Central memory CD4-positive, alpha-beta T cell (primary cell): ENCODE data around the gene OR6F1.
"Not testable (repeated sequence)": the region's sequence is repeated elsewhere in the genome, so short reads cannot be mapped to it uniquely, and the experiment has no call there.

Experiments
- DNase-seq: peaks from one replicate; pipeline ENCODE4 v3.0.0; 2022
- total RNA-seq, 3 experiments: gene quantifications; one replicate each; lab custom pipeline; 2026; lab: John Stamatoyannopoulos, UW

The OR6F1 gene
- 0 reads per million in 3 experiments for total RNA-seq

DNA sequence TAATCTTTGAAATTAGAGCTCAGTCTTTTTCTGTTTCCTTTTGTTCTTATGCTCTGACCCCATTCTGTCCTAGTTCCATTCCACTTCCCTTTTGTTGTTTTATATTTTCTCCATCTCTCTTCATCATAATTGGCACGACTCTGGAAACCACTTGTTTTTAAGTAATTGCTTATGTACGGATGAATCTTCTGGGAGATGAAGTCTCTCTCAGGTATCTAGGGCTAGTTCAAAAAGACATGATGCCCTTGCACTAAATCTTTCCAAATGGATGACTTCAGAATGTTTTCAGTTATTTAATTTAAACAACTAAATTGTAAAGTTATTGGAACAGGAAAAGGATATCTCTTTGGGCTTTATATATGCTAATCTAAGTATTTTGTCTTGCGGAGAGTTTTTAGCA is at the start of gene OR6F1:
Gene OR6F1 (minus strand): TSS at position 101 of the 400 bp plus-strand sequence. CDS start 3,891 bp downstream, outside the sequence.
- no peak for DNase-seq

DNA sequence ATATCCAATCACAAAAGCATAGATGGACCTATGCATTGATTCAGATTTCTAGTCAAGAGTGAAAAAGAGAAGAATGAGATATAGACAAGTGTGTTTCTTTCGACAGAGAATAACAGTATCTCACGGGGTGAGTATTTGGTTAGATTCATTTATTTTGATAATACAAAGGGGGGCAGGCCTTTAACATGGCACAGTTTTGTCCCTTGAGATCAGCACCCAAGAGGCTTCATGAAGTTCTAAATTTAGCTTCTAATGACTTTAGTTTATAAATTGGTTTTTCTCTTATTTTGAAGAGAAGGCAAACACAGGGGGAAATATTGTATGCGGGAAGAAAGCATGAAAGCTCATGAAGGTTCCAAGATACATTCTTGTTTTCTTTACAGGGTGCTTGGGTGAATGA is 44.0 kb upstream of the OR6F1 start, which contains the start of gene OR1C1:
Gene OR1C1 (minus strand): TSS at position 101 of the 400 bp plus-strand sequence. CDS start 2,150 bp downstream, outside the sequence.
- no peak for DNase-seq

DNA sequence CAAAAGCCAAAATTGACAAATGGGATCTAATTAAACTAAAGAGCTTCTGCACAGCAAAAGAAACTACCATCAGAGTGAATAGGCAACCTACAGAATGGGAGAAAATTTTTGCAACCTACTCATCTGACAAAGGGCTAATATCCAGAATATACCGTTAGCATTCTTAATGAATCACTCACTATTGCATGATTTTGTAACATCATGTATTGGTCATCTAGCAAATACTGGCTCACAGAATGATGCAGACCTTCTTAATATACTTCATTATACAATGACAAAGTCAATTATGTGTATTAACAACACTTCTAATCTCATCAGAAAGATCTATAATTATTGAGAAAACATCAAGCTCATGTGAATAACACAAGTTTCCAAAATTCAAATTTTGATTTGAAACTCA is 37.9 kb upstream of the OR6F1 start:
- not testable (repeated sequence) for DNase-seq

DNA sequence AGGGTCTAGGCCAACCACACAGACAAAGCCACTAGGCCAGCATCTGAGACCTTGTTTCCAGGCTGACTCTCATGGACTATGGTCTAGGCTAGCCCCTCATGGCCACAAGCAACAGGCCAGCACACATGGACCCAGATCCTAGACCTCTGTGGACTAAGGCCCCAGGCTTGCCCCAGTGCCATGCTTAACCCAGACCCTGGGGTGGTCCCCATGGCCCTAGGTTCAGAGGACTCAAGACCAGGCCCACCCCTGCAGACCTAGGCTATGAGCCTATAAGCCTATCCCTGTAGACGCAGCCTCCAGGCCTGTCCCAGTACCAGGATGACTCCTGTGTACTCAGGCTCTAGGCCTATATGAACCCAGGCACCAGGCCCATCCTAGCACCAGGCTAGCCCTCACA is 33.4 kb upstream of the OR6F1 start:
- no peak for DNase-seq

DNA sequence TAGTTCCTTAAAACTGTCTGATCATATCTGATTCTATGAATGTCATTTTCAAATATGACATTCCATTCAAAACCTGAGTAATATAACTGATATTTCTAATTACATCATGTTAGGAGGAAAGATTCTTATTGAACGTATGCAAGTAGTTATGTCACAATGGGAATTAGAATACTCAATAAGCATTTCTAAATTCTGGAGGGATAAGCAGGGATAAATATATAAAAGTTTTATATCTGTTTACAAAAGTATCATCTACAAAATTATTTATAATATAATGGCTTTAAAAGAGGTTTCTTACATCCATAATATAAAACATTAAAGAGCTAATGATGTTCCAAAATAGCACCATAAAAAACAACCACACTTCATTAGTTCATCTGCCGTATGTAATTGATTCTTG is 31.6 kb upstream of the OR6F1 start, which contains the start of gene OR14A2:
Gene OR14A2 (minus strand): TSS at position 101 of the 400 bp plus-strand sequence.
- DNase-seq: no peak

DNA sequence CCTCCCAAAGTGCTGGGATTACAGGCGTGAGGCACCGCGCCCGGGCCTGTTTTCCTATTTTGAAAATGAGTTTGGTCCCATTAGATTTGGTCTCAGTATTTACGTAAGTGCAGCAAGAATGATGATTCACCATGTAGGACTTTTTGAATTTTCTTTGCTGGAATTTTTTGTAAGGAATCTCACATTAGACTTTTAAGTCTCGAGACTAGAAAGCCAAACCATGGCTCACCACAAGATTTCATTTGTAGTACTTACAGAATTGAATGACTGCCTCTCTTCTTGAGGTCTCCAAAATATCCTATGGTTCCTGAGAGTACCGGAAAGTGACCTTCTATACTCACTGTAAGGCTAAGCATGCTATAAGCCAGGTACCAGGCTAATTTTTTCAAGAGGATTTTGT is 31.2 kb upstream of the OR6F1 start:
- DNase-seq: no peak

DNA sequence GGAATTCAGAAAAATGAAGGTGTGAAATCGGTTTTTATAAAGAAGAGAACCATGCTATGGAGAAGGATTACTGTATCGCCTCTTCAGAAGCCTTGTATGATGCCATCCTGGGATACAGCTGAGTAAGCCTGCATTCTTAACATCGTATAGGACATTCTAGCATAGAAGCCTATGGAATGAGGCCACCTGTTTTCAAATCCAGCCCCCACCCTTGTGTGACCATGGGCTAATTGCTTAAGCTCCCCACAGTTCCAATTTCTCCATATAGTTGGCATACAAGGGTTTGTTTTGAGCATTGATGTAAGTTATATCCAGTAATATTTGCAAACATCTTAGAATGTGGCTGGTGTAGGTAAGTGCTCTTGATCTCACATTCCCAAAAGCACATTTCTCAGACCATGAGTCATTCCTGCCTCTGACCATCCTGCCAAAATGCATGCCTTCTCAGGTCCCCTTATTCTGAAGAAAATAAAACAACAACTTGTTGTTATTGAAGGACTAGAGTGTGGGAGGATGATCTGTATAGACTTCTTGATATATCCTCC is 30.0 kb upstream of the OR6F1 start:
- no peak for DNase-seq

DNA sequence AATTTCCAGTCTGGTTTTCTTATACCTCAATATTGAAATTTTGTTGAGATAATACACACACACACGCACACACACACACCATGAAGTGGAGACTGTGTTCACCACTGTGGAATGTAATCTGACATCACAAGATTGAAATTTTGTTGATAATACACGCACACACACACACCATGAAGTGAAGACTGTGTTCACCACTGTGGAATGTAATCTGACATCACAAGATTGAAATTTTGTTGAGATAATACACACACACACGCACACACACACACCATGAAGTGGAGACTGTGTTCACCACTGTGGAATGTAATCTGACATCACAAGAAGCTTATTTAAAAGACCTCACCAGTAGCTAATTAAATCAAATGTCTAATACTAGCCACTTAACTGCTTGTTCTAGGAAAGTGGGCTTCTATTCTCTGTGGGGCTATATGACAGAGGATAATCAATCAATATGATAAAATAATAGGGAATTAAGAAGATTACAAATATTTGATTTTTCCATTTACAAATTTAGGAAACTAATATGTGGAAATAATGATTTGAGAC is 25.8 kb upstream of the OR6F1 start:
- not testable (repeated sequence) for DNase-seq

DNA sequence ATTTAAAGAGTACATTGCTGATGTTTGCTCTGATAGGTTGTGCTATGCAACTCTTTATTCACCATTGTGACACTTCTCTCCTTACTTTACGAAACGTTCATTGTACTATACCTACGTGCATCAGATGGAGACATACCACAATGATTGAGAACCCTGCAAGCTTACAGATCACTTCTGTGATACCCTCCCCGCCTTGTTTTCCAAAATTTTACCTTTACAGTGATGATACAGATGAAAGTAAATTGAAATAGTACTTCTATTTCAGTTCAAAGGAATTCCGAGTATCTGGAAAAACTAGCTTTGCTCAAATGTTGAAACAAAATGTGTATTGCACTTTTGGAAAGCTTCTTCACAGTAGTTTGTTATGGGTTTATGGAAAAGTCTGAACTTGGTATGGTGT is 25.3 kb upstream of the OR6F1 start:
- DNase-seq: no peak

DNA sequence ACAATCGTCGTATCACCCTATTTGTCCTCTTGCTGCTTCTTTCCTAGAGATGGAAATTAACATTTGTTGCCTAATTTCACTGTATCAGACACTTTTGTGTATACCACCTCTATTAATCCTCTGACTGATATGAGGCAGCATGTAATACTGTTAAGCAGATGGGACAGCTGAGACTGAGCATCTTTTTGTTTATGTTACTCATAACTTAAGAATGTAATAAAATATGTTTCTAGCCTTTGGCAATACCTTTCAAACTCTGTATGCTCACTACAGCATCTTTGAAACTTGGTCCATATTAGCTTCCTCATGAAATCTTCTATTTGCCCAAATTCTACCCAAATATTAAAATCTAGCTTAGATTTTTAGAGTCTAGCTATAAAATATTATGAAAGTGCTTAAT is 24.3 kb upstream of the OR6F1 start:
- no peak for DNase-seq

DNA sequence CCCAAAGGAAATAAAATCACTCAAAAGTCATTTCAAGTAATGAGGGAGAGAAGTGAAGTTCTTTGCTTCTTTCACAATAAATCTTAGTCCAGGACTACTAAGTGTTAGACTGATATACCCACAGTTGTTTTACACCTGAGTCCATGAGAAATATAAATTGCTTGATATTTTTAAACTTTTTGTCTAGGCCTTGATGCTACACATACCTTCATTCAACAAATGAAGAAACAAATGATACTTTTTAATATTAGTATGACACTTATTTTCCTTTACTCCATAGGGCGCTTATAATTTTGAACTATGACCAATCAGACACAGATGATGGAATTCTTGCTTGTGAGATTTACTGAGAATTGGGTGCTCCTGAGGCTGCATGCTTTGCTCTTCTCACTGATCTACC is 21.9 kb upstream of the OR6F1 start, which contains the start of gene OR14K1:
Gene OR14K1 (plus strand): TSS at position 301 of the 400 bp plus-strand sequence. CDS start 0 bp downstream, at position 301.
- DNase-seq: no peak

DNA sequence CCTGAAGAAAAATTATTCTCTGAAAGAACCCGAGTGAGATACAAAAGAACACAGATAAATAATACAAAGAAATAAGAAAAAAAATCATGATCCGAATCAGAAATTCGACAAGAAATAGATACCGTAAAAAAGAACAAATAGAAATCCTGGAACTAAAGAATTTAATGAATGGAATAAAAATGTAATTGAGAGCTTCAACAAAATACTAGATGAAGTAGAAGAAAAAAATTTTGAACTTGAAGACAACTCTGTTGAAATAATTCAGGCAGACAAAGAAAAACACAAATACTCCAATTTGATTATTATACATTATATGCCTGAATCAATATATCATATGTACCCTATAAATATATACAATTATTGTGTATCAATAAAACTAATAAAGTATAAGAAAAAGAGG is 4.8 kb upstream of the OR6F1 start:
- DNase-seq: no peak

DNA sequence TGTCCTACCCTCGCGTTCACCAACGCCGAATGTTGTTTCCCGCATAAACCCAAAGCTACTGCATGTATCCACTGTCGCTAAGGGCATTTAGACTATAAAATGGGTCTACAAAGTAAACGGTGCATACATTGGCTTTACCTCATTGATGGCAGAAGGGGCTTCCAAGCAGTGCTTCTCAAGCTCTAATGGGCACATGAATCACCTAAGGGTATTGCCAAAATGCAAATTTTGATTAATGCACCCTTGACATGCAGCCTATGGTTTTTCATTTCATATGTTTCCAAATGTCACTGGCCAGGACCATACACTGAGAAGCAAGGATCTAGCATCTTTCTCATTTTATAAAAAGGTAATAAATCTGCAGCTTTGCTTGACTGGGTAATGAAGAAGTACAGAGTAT is 2.7 kb downstream of the OR6F1 start:
- no peak for DNase-seq

DNA sequence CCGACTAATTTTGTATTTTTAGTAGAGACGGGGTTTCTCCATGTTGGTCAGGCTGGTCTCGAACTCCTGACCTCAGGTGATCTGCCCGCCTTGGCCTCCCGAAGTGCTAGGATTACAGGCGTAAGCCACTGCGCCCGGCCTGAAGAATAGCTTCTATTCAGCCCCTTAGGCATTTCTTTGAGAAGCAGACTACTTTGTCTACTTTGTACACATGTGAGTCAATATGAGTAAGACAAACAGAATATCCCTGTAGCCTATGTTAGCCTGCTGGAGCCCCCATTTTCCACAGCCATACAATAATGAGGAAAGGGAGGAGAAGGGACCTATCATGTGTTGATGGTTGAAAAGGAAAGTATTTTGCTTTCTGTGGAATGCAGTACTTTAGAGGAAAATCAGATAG is 5.8 kb downstream of the OR6F1 start:
- DNase-seq: not testable (repeated sequence)

DNA sequence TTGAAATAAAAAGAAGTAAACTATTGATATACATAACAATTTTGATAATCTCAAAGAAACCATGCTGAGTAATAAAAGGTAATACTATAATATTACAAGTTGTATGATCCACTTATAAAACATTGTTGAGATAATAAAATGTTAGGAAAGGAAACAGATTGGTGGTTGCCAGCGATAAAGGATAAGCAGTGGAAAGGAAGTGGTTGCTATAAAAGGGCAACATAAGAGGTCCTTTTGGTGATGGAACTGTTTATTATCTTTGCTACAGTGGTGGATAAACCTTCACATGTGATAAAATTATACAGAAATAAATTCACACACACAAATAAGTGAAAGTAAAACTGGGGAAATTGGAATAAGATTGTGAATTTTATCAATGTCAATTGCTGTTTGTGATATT is 15.1 kb downstream of the OR6F1 start:
- DNase-seq: no peak

DNA sequence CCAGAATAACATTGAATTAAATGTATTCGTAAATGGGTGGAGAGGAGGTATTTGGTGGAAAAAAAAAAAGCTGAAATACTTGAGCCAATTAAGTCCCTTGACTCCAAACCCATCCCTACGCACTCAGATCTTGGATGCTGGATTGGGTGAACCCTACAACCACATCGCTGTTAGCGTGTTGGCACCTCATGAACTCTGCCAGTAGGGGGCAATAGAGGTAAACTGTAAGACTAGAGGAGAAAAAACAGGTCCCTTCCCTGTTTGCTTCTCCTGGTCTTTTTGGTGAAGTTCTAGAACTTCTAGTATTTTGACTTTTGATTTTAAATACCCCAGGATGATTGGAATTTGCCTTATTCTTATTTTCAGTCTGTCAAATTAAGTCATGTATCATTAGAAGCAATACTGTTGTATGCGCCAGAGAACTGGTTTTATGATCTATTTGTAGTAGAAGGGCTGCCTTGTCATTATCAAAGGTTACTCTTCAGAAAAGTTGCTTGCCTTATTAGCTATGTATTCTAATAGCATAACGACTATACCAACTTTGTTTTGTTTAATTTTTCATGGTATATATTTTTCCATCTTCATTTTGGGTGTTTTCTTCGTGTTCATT is 35.1 kb downstream of the OR6F1 start:
- DNase-seq: peak; percentile 1

DNA sequence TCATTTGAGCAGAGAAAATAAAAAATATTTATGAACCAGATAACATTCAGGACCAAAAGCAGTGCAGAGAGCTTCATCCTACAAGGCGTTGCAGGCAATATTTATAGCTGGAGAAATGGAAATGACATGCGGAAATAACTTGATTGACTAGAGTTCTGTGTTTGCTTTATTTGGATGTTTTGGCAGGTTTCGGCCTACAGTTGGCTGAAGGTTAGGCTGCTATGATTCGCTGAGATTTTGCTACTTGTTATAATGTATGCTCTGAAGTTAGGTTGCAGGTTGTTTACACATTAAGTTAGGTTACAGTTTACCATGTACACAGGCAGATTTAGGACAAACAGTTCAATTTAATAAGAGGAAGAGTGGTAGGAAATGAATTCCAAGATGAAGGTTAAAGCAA is 36.3 kb downstream of the OR6F1 start:
- no peak for DNase-seq

DNA sequence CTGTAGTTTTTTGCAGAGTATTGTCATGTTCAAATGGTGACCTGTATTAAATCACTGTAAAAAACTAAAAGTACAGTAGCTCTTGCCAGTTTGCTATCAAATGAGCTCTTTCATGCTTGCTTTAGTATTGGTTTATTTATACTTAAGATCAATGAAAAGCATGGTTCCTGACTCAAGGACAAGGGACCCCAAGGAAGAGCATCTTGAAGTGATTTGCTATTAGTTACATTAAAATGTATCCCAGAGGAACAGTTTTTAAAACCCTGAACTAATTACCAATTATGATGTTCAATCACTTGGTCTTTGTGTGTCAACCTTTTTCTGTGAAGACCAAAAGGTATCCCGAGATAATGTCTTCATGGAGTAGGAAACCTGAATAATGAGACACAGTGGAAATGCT is 36.8 kb downstream of the OR6F1 start, which contains the start of gene OR13G1:
Gene OR13G1 (minus strand): TSS at position 101 of the 400 bp plus-strand sequence. CDS start 6,698 bp downstream, outside the sequence.
- no peak for DNase-seq

DNA sequence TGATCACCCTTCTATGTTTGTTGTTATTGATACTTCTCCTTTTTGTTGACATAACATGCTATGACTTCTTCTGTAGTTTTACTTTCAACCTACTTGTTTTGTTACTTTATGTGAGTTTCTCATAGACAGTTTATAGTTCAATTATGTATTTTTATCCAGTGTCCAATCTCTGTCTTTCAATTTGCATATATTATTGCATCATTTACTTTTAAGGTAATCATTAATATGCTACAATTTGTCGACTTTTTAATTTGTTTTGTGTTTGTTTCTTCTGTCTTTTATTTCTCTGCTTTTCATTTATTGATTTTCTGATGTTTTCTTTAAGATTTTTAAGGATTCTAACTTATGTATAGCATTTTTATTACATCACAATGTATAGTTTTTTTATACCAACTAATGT is 47.2 kb downstream of the OR6F1 start:
- no peak for DNase-seq
